Islet precursor cell (in vitro differentiated cells): ENCODE results near the gene PTPRN2.
"Not testable (repeated sequence)": the region's sequence is repeated elsewhere in the genome, so short reads cannot be mapped to it uniquely, and the experiment has no call there.

Experiments
- DNase-seq: peaks from one replicate; pipeline ENCODE4 v3.0.0-alpha.2; 2018

PTPRN2 gene

GRCh38 chr7:157903296-157903695, 684.3 kb downstream of the PTPRN2 start:
- DNase-seq = no peak

GRCh38 chr7:157901816-157902610, 685.6 kb downstream of the PTPRN2 start:
- not testable (repeated sequence) for DNase-seq

GRCh38 chr7:157901166-157901565, 686.5 kb downstream of the PTPRN2 start:
- DNase-seq = no peak

DNA sequence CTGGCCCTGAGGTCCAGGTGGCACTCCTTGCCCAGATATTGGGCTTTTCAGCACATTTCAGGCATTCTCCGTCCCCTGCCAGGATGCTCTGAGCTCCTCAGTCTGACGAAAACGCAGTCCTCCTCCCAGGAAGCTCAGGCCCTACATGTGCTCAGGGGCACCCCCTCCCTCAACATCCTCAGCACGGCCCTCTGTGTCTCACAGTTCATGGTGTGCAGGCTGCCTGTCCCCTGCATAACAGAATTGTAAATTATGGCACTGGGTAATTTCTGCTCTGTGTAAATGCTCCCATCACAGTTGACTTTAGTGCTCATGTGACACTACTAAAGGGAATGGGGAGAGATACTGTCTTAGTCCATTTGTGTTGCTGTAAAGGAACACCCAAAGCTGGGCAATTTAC, 687.1 kb downstream of the PTPRN2 start:
- no peak for DNase-seq

DNA sequence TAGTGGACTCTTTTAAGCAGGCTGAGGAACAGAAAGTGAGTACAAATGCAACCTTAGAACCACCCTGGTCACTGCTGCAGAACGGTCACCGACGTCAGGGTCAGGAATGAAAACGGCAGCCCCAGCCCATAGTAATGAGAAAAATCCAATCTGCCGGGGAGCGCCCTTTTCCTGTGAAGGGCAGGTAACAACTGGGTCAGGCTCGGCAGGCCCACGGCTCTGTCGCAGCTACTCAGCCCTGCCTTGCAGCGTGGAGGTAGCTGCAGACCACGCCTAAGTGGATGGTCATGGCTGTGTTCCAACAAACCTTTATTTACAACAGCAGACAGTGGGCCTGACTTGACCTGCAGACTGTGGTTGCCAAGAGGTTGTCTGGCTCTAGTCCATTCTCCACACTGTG, 687.6 kb downstream of the PTPRN2 start:
- DNase-seq = no peak

DNA sequence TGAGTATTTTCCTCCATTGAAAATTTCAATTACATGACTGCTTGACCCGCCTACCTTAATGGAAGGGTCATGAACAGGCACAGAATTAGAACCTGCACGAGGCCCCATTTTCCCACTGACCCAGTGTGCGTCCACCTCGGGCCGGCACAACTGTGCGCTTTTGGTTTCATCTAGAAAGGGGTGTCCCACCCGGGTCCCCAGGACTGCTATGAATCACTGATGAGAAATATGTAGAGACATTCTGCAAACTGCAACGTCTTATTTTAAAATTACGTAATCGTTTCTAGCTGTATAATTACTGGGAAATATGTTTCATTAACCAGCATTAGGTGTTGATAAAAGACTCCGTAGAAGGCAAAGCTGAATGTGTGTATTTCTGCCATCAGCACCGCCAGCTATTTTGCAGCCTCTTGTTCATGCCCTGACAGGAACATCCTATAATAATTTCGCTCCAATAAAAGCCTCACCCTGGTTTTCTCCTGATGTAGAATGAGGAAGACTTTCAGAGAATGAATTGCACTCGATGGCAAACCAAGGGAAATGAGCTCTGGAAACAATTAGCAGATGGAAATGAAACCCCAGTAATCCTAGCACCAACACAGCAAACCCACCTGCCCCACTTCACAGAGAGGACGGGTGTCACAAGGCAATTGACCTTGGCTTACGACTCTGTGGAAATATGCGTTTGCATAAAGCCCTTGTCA, 688.7 kb downstream of the PTPRN2 start:
- DNase-seq = no peak

- DNase-seq = no peak
Observed at GRCh38 chr7:157898261-157898660, 689.4 kb downstream of the PTPRN2 start.

GRCh38 chr7:157897681-157898080, 689.9 kb downstream of the PTPRN2 start:
- DNase-seq = no peak

DNA sequence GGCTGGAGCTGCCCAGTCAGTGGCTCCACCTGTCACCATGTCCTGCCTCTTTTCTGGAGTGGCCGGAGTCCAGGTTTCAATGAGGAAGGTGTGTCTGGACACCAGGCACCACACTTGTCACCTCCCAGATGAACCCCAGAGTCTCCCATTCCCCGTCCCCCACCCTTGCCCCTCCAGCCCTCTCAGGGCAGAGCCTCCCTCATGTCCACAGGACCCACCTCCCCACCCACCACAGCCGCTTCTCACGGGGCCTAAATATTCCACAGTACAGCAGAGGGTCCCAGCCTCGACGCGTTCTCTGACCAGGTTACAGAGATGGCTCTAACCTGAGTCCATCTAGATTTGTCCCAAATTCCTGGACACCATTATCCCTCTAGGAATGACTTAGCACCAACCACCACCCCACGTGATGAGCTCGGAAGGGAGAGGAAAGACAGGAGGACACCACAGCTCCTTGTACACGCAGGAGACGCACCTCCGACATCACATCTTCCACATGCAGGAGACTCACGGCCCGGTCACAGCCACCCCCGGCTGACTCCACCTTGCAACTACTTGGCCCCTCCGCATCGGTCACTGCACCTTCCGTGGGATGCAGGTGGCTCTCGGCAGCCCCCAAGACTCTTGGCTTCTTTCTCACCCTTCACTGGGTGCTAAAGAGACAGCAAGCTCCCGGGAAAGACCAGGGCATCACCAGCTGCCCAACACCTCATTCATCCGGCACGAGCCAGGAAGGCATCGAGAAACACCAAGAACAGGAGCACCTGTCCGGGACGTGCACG, 690.7 kb downstream of the PTPRN2 start:
- no peak for DNase-seq

- not testable (repeated sequence) for DNase-seq
Observed at GRCh38 chr7:157896376-157896675, 691.3 kb downstream of the PTPRN2 start.

DNA sequence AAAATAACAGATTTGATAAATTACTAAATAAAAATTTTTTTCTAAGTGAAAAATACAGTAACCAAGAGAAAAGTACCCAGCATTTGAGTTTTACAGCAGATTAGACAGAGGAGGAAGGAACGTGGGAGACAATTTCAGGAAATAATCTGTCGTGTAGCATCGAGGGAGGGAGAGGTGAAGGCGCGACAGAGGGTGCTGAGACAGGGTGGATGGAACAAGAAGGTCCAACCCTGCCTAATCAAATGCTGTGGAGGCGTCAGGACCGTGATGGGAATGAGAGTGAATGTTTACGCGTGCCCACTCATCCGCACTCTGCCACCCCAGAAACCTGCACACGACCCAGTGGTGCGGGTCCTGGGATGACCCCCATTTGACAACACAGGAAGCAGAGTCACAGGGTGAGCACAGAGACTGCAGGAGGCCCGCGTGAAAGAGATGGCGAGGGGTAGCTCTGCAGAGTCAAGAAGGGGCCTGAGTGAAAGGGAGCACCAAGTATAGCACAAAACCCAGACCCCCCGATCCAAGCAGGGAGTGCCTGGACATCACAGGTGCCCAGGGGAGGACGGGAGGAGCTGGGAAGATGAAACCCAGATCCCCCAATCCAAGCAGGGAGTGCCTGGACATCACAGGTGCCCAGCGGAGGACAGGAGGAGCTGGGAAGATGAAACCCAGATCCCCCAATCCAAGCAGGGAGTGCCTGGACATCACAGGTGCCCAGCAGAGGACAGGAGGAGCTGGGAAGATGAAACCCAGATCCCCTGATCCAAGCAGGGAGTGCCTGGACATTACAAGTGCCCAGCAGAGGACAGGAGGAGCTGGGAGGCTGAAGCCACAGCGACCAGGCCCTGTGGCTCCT, 691.9 kb downstream of the PTPRN2 start:
- no peak for DNase-seq

DNA sequence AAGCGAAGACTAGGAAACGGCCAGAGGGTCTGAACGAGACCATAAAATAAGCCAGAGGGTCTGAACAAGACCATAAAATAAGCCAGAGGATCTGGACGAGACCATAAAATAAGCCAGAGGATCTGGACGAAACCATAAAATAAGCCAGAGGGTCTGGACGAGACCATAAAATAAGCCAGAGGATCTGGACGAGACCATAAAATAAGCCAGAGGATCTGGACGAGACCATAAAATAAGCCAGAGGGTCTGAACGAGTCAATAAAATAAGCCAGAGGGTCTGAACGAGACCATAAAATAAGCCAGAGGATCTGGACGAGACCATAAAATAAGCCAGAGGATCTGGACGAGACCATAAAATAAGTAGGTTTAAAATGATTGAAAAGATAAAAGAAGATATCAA, 692.5 kb downstream of the PTPRN2 start:
- DNase-seq = not testable (repeated sequence)

DNA sequence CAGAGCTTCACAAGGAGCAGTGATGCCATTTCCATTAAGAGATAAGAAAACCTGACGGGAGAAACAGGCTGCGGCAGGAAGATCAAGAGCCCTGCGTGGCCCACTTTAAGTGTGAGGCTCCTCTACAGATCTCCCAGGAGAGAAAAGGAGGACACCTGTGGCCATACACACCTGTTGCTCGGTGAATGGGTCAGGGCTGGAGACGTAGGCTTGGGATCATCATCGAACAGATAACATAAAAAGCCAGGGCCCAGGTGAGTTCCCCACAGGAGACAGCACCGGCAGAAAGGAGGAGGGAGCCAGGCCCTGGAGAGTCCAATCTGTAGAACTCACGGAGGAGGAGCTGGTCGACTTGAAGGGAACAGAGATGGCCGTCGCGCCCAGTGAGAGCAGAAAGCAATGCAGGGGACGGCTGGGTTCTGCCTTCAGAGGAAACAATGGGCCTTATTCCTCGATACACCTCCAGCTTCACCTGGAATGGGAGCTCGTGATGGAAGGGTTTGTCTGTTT, 694.0 kb downstream of the PTPRN2 start:
- DNase-seq = no peak

DNA sequence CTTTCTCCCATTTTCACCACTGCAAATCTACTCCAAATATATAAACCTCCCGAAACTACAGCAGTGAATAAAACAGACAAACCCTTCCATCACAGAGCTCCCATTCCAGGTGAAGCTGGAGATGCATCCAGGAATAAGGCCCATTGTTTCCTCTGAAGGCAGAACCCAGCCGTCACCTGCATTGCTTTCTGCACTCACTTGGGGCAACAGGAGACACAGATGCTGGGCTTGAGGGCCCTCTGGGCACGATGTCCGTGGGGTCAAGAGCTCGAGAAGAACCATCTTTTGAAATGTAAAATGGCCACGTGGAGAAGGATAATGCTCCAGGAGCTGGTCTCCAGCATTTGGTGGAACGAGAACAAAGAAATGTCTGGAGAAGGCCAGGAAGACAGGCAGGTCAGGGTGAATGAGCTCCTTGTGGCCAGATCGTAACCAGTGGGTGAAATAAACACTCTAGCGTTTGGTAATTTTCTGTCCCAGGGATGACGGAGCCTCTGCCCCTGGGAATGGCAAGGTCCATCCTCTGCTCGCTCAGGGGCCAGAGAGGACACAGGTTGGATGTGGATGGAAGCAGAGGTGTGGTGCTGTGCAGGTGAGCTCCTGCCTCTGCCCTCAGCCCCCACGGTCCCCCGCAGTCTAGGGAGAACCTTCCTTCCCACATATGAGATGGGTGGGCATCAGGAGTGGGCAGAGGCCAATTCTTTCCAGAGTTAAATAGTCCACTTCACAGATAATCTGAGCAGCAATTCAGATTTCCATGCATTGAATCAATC, 694.7 kb downstream of the PTPRN2 start:
- DNase-seq = no peak

DNA sequence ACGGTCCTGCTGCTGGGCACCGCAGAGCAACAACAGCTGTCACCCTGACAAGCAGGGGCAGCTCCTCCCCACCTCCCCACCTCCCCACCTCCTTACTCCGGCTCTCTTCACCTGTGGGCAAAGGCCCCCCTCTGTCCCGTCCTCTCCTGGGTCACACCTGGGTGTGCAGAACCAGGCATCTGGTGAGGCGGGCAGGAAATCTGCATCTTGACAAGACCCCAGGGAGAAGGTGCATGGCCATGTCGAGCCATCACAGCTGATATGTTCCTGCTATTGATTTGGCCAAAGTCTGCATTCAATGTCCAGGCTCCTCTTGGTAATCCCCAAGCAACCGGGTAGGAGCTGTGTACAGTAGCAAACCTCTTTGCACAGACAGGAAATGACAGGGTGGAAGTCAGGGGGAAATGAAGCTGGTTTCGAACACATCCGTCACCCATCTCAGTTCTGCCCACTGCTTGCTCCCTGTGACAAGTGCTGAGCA, 696.7 kb downstream of the PTPRN2 start:
- DNase-seq = no peak

- DNase-seq = no peak
Observed at GRCh38 chr7:157889480-157889879, 698.1 kb downstream of the PTPRN2 start.

GRCh38 chr7:157888579-157888978, 699.0 kb downstream of the PTPRN2 start:
- no peak for DNase-seq

- DNase-seq = no peak
Observed at GRCh38 chr7:157887400-157887799, 700.2 kb downstream of the PTPRN2 start.

DNA sequence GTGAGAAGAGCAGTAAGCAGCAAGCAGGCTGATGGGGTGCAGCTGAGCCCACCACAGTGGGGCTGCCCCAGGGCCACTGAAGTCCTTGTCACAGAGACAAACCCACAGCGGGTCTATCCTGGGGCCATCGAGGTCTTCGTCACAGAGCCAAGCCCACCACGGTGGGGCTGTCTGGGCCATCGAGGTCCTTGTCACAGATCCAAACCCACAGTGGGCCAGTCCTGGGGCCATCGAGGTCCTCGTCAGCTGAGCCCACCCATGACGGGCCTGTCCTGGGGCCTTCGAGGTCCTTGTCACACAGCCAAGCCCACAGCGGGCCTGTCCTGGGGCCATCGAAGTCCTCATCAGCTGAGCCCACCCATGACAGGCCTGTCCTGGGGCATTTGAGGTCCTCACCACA, 700.9 kb downstream of the PTPRN2 start:
- DNase-seq = no peak

DNA sequence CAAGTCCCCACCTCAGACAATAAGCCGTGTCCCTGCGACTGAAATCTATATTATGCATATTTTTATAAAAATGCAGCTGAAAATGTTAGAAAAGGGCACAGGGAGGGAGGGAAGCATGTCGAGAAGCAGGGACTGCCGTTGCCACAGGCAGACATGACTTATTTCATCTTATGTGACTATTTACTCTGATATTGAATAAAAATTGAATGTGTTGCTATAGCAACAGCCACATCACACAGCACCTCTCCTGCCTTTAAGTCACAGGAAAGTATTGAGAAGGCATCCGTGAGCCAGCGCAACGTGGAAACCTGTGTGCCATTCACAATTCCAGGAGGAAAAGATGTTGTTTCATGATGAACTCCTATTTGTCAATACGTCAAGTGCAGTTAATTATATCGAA, 701.4 kb downstream of the PTPRN2 start:
- DNase-seq = no peak

DNA sequence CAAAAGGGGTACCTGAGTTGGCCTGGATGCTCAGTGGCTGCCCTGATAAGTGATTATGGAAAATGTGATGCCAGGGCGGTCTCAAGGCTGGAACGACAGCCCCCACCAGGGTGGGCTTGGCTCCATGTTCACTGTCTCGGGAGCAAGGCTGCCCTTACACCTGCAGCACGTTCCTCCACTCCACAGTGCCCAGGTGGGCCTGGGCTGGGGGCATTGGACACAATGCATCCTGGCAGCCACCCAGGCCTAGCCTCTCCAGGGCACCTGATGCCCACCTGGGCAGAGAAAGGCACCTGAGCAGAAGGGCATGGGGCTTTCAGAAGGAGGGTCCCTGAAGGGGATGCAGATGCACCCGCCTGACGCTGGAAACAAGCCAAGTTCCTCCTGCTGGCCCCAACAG, 702.5 kb downstream of the PTPRN2 start:
- DNase-seq = no peak
